GM23338 (cell line): ENCODE measurements around the gene PRR18.

Source experiments
- EZH2 ChIP-seq: fragments of 200-600 bp; sonication (generic); IDR thresholded peaks from one replicate; pipeline ENCODE4 v1.8.0; 2017; ENCODE audit warnings: antibody characterized with exemption, mild to moderate bottlenecking, low read depth; ENCODE audit not compliant: unreplicated experiment
- POLR2AphosphoS5 ChIP-seq: IDR thresholded peaks from 2 replicates; pipeline ENCODE4 v1.6.1; 2016; ENCODE audit warnings: antibody characterized with exemption, low read depth
- TF ChIP-seq, protein P1 (sequence below), 2 experiments: fragments of 200-600 bp in 1 of 2; sonication (generic) in 1 of 2; conservative IDR thresholded peaks; 2 replicates each; pipeline versions ENCODE4 v1.5.1 to v1.6.1; 2016 to 2017; ENCODE audit warnings: antibody characterized with exemption in 2 of 2, low read depth in 2 of 2, mild to moderate bottlenecking in 2 of 2, moderate library complexity in 1 of 2

GRCh38 chr6:166341977-166342348 is 33.8 kb upstream of the PRR18 start:
- TF ChIP-seq, protein P1, sequence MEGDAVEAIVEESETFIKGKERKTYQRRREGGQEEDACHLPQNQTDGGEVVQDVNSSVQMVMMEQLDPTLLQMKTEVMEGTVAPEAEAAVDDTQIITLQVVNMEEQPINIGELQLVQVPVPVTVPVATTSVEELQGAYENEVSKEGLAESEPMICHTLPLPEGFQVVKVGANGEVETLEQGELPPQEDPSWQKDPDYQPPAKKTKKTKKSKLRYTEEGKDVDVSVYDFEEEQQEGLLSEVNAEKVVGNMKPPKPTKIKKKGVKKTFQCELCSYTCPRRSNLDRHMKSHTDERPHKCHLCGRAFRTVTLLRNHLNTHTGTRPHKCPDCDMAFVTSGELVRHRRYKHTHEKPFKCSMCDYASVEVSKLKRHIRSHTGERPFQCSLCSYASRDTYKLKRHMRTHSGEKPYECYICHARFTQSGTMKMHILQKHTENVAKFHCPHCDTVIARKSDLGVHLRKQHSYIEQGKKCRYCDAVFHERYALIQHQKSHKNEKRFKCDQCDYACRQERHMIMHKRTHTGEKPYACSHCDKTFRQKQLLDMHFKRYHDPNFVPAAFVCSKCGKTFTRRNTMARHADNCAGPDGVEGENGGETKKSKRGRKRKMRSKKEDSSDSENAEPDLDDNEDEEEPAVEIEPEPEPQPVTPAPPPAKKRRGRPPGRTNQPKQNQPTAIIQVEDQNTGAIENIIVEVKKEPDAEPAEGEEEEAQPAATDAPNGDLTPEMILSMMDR (conservative IDR thresholded peaks at IDR 0.05; ENCODE audit: low read depth in 2 of 2): no peak
- TF ChIP-seq POLR2AphosphoS5 (no peak), EZH2 (no peak)
